Measurements from ENCODE around the gene GUCY1B1.

Gene GUCY1B1

GRCh38 chr4:155761047-155761446, 2.2 kb downstream of the GUCY1B1 start:
- in situ Hi-C loops (cut with MboI; ENCODE audit: low sequenced_read_pairs) = no loop called here

GRCh38 chr4:155761916-155762315, 3.1 kb downstream of the GUCY1B1 start:
- in situ Hi-C loops (cut with MboI; ENCODE audit: low sequenced_read_pairs) = no loop called here

- in situ Hi-C loops (cut with MboI; ENCODE audit: low sequenced_read_pairs) = no loop called here
Observed at GRCh38 chr4:155762334-155762733, 3.5 kb downstream of the GUCY1B1 start.

- in situ Hi-C loops (cut with MboI; ENCODE audit: low sequenced_read_pairs) = no loop called here
Observed at GRCh38 chr4:155763551-155763950, 4.7 kb downstream of the GUCY1B1 start.

GRCh38 chr4:155765149-155765548, 6.3 kb downstream of the GUCY1B1 start:
- in situ Hi-C loops (cut with MboI; ENCODE audit: low sequenced_read_pairs) = no loop called here

- in situ Hi-C loops (cut with MboI; ENCODE audit: low sequenced_read_pairs) = no loop called here
Observed at GRCh38 chr4:155766622-155767021, 7.8 kb downstream of the GUCY1B1 start.

- in situ Hi-C loops (cut with MboI; ENCODE audit: low sequenced_read_pairs) = no loop called here
Observed at GRCh38 chr4:155768370-155768769, 9.5 kb downstream of the GUCY1B1 start.

GRCh38 chr4:155769090-155769489, 10.3 kb downstream of the GUCY1B1 start:
- in situ Hi-C loops (cut with MboI; ENCODE audit: low sequenced_read_pairs) = no loop called here

- in situ Hi-C loops (cut with MboI; ENCODE audit: low sequenced_read_pairs) = no loop called here
Observed at GRCh38 chr4:155772459-155773195, 13.8 kb downstream of the GUCY1B1 start.

GRCh38 chr4:155773196-155773800, 14.5 kb downstream of the GUCY1B1 start:
- in situ Hi-C loops (cut with MboI; ENCODE audit: low sequenced_read_pairs) = no loop called here

- in situ Hi-C loops (cut with MboI; ENCODE audit: low sequenced_read_pairs) = no loop called here
Observed at GRCh38 chr4:155774033-155774432, 15.2 kb downstream of the GUCY1B1 start.

- in situ Hi-C loops (cut with MboI; ENCODE audit: low sequenced_read_pairs) = no loop called here
Observed at GRCh38 chr4:155777971-155778735, 19.3 kb downstream of the GUCY1B1 start.

- in situ Hi-C loops (cut with MboI; ENCODE audit: low sequenced_read_pairs) = no loop called here
Observed at GRCh38 chr4:155780775-155781174, 22.0 kb downstream of the GUCY1B1 start.

- in situ Hi-C loops (cut with MboI; ENCODE audit: low sequenced_read_pairs) = no loop called here
Observed at GRCh38 chr4:155781249-155781831, 22.5 kb downstream of the GUCY1B1 start.

GRCh38 chr4:155784637-155785036, 25.8 kb downstream of the GUCY1B1 start:
- in situ Hi-C loops (cut with MboI; ENCODE audit: low sequenced_read_pairs) = no loop called here

- in situ Hi-C loops (cut with MboI; ENCODE audit: low sequenced_read_pairs) = no loop called here
Observed at GRCh38 chr4:155785828-155786227, 27.0 kb downstream of the GUCY1B1 start.

- in situ Hi-C loops (cut with MboI; ENCODE audit: low sequenced_read_pairs) = no loop called here
Observed at GRCh38 chr4:155787113-155787710, 28.4 kb downstream of the GUCY1B1 start.

GRCh38 chr4:155789391-155789790, 30.6 kb downstream of the GUCY1B1 start:
- in situ Hi-C loops (cut with MboI; ENCODE audit: low sequenced_read_pairs) = no loop called here

GRCh38 chr4:155789982-155790381, 31.2 kb downstream of the GUCY1B1 start:
- in situ Hi-C loops (cut with MboI; ENCODE audit: low sequenced_read_pairs) = no loop called here

- in situ Hi-C loops (cut with MboI; ENCODE audit: low sequenced_read_pairs) = no loop called here
Observed at GRCh38 chr4:155794589-155795236, 35.9 kb downstream of the GUCY1B1 start.

GRCh38 chr4:155795991-155796390, 37.2 kb downstream of the GUCY1B1 start:
- in situ Hi-C loops (cut with MboI; ENCODE audit: low sequenced_read_pairs) = no loop called here

Measured in HL-60/S4 treated with retinoic acid at 250 ng/mL for 4 days and 3 days (cell line).